ENCODE data around the gene RAB10. TPM values are rescaled to one million over a fixed set of nuclear protein-coding genes. Genes with fewer than 3 reads are reported as not detected.

RAB10 gene
- polyA plus RNA-seq, 1 donor from 2014 or later = 169 TPM

DNA sequence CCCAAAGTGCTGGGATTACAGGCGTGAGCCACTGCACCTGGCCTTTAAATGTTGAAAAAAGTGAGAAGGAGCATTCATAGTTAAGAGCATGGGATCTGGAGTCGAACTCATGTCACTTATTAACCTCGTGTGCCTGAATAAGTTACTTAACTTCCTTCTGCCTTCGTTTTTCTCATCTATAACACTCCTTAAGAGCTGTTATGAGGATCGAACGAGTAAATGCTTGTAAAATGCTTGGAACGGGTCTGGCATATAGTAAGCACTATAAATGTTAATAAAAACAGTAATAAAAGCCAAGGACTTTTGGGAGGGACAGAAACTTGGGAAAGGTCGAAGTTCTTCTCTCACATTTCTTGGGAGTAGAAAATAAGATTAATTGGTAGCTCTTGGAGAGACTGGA is 40.8 kb downstream of the RAB10 start:
- Histone ChIP-seq H3K4me3 (ENCODE audit: low read length) (no peak overlapping the region), H3K27ac (ENCODE audit: low read length) (no peak overlapping the region), H3K9ac (ENCODE audit: low read length) (no peak overlapping the region), H2AFZ (ENCODE audit: low read depth, low read length) (no peak overlapping the region), H3K36me3 (ENCODE audit: insufficient read depth, low read length) (no peaks in the 10 kb centered on the region), H3K9me2 (ENCODE audit: insufficient read depth, low read length) (no peaks in the 10 kb centered on the region), H4K20me1 (ENCODE audit: insufficient read depth) (no peaks in the 10 kb centered on the region), H3K79me2 (replicated peaks; ENCODE audit: insufficient read depth, low read length) (peaks cover 58% of the 10 kb centered on the region), H3K4me2 (ENCODE audit: low read length) (no peak overlapping the region), H3K9me3 (ENCODE audit: low read length) (no peaks in the 10 kb centered on the region), H3K27me3 (ENCODE audit: insufficient read depth, low read depth, low read length) (no peaks in the 10 kb centered on the region), H3F3A (ENCODE audit: insufficient read depth, low read length, poor library complexity, severe bottlenecking) (peaks cover 2% of the 10 kb centered on the region)
- no peak for TF ChIP-seq RAD21 (conservative IDR thresholded peaks at IDR 0.05)
- TF ChIP-seq MXI1 (conservative IDR thresholded peaks at IDR 0.05; ENCODE audit: poor library complexity, severe bottlenecking) = no peak
- TF ChIP-seq EZH2 (IDR thresholded peaks at IDR 0.05; ENCODE audit: borderline replicate concordance, insufficient read depth, low read length, poor library complexity, severe bottlenecking) = no peak
- TF ChIP-seq SMC3 (conservative IDR thresholded peaks at IDR 0.05; ENCODE audit: poor library complexity) = no peak
- no peak for TF ChIP-seq TAF1 (IDR thresholded peaks at IDR 0.05; ENCODE audit: low read depth)
- TF ChIP-seq EP300 (conservative IDR thresholded peaks at IDR 0.05; ENCODE audit: poor library complexity, severe bottlenecking) = no peak
- TF ChIP-seq POLR2AphosphoS5 (IDR thresholded peaks at IDR 0.05) = no peak
- TF ChIP-seq, protein P1, sequence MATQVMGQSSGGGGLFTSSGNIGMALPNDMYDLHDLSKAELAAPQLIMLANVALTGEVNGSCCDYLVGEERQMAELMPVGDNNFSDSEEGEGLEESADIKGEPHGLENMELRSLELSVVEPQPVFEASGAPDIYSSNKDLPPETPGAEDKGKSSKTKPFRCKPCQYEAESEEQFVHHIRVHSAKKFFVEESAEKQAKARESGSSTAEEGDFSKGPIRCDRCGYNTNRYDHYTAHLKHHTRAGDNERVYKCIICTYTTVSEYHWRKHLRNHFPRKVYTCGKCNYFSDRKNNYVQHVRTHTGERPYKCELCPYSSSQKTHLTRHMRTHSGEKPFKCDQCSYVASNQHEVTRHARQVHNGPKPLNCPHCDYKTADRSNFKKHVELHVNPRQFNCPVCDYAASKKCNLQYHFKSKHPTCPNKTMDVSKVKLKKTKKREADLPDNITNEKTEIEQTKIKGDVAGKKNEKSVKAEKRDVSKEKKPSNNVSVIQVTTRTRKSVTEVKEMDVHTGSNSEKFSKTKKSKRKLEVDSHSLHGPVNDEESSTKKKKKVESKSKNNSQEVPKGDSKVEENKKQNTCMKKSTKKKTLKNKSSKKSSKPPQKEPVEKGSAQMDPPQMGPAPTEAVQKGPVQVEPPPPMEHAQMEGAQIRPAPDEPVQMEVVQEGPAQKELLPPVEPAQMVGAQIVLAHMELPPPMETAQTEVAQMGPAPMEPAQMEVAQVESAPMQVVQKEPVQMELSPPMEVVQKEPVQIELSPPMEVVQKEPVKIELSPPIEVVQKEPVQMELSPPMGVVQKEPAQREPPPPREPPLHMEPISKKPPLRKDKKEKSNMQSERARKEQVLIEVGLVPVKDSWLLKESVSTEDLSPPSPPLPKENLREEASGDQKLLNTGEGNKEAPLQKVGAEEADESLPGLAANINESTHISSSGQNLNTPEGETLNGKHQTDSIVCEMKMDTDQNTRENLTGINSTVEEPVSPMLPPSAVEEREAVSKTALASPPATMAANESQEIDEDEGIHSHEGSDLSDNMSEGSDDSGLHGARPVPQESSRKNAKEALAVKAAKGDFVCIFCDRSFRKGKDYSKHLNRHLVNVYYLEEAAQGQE (IDR thresholded peaks at IDR 0.05; ENCODE audit: borderline replicate concordance) = no peak
- TF ChIP-seq, protein P2, sequence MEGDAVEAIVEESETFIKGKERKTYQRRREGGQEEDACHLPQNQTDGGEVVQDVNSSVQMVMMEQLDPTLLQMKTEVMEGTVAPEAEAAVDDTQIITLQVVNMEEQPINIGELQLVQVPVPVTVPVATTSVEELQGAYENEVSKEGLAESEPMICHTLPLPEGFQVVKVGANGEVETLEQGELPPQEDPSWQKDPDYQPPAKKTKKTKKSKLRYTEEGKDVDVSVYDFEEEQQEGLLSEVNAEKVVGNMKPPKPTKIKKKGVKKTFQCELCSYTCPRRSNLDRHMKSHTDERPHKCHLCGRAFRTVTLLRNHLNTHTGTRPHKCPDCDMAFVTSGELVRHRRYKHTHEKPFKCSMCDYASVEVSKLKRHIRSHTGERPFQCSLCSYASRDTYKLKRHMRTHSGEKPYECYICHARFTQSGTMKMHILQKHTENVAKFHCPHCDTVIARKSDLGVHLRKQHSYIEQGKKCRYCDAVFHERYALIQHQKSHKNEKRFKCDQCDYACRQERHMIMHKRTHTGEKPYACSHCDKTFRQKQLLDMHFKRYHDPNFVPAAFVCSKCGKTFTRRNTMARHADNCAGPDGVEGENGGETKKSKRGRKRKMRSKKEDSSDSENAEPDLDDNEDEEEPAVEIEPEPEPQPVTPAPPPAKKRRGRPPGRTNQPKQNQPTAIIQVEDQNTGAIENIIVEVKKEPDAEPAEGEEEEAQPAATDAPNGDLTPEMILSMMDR (IDR thresholded peaks at IDR 0.05; ENCODE audit: poor library complexity, severe bottlenecking) = no peak

DNA sequence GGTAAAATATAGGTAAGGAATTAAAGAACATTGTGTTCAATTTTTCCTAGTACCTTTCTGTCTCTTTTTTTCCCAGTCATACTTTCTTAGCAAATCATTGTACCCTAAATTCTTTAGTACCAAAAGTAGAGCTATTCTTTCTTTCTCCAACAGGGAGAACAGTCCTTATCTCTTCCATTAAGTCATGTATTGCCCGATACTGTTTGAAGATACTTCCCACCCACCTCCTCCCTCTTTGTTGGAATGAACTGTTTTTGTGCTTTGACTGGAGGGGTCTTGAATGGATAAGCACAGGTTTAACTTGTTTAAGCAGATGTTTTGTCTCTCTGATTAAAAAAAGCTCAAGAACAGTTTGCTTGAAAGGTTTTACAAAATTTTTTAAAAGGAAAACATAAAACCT is 41.3 kb downstream of the RAB10 start:
- Histone ChIP-seq H4K20me1 (ENCODE audit: insufficient read depth) (no peaks in the 10 kb centered on the region), H3F3A (ENCODE audit: insufficient read depth, low read length, poor library complexity, severe bottlenecking) (peaks cover 2% of the 10 kb centered on the region), H3K27me3 (ENCODE audit: insufficient read depth, low read depth, low read length) (no peaks in the 10 kb centered on the region), H3K36me3 (ENCODE audit: insufficient read depth, low read length) (no peaks in the 10 kb centered on the region), H3K4me3 (ENCODE audit: low read length) (no peak overlapping the region), H3K27ac (ENCODE audit: low read length) (no peak overlapping the region), H3K4me2 (ENCODE audit: low read length) (no peak overlapping the region), H3K9me3 (ENCODE audit: low read length) (no peaks in the 10 kb centered on the region), H3K9ac (ENCODE audit: low read length) (no peak overlapping the region), H3K9me2 (ENCODE audit: insufficient read depth, low read length) (no peaks in the 10 kb centered on the region), H3K79me2 (replicated peaks; ENCODE audit: insufficient read depth, low read length) (peaks cover 59% of the 10 kb centered on the region), H2AFZ (ENCODE audit: low read depth, low read length) (no peak overlapping the region)
- TF ChIP-seq, protein P1 (IDR thresholded peaks at IDR 0.05; ENCODE audit: borderline replicate concordance) = no peak
- no peak for TF ChIP-seq POLR2AphosphoS5 (IDR thresholded peaks at IDR 0.05)
- no peak for TF ChIP-seq SMC3 (conservative IDR thresholded peaks at IDR 0.05; ENCODE audit: poor library complexity)
- no peak for TF ChIP-seq MXI1 (conservative IDR thresholded peaks at IDR 0.05; ENCODE audit: poor library complexity, severe bottlenecking)
- no peak for TF ChIP-seq RAD21 (conservative IDR thresholded peaks at IDR 0.05)
- TF ChIP-seq EZH2 (IDR thresholded peaks at IDR 0.05; ENCODE audit: borderline replicate concordance, insufficient read depth, low read length, poor library complexity, severe bottlenecking) = no peak
- TF ChIP-seq EP300 (conservative IDR thresholded peaks at IDR 0.05; ENCODE audit: poor library complexity, severe bottlenecking) = no peak
- TF ChIP-seq, protein P2 (IDR thresholded peaks at IDR 0.05; ENCODE audit: poor library complexity, severe bottlenecking) = no peak
- TF ChIP-seq TAF1 (IDR thresholded peaks at IDR 0.05; ENCODE audit: low read depth) = no peak
